ENCODE results near the gene SELENOS. TPM values are rescaled to one million over a fixed set of nuclear protein-coding genes. Genes with fewer than 3 reads are reported as not detected.

The SELENOS gene
- total RNA-seq, 2 donors from 2014 or later: 66.9 to 100 TPM

- DNase-seq (ENCODE audit: low spot score): no peak
- 85% methylated on average over 13 of the region's 13 CpGs for WGBS
- intact Hi-C loops (cut with DNase I): no loop called here
- Histone ChIP-seq H3K27ac (no peak overlapping the region), H3K27me3 (replicated peaks; ENCODE audit: insufficient read depth) (no peaks in the 10 kb centered on the region), H3K4me3 (no peak overlapping the region), H3K4me1 (replicated peaks) (no peaks in the 10 kb centered on the region), H3K36me3 (no peaks in the 10 kb centered on the region), H3K9me3 (no peaks in the 10 kb centered on the region)
- TF ChIP-seq POLR2AphosphoS5 (IDR thresholded peaks at IDR 0.05): no peak
- no peak for TF ChIP-seq CTCF (IDR thresholded peaks at IDR 0.05)
- TF ChIP-seq POLR2A (IDR thresholded peaks at IDR 0.05): no peak
These were observed 47.4 kb upstream of the SELENOS start for GRCh38 chr15:101324524-101325177.

GRCh38 chr15:101323793-101324523 is 46.7 kb upstream of the SELENOS start:
- Histone ChIP-seq H3K27ac (no peak overlapping the region), H3K9me3 (no peaks in the 10 kb centered on the region), H3K4me3 (no peak overlapping the region), H3K36me3 (no peaks in the 10 kb centered on the region), H3K27me3 (replicated peaks; ENCODE audit: insufficient read depth) (no peaks in the 10 kb centered on the region), H3K4me1 (replicated peaks) (no peaks in the 10 kb centered on the region)
- no peak for TF ChIP-seq CTCF (IDR thresholded peaks at IDR 0.05)
- no peak for TF ChIP-seq POLR2AphosphoS5 (IDR thresholded peaks at IDR 0.05)
- TF ChIP-seq POLR2A (IDR thresholded peaks at IDR 0.05): no peak
- intact Hi-C loops (cut with DNase I): no loop called here
- no peak for DNase-seq (ENCODE audit: low spot score)
- 91% methylated on average over 21 of the region's 21 CpGs for WGBS

GRCh38 chr15:101322854-101323477 is 45.7 kb upstream of the SELENOS start:
- TF ChIP-seq POLR2AphosphoS5 (IDR thresholded peaks at IDR 0.05) (no peak), CTCF (IDR thresholded peaks at IDR 0.05) (no peak), POLR2A (IDR thresholded peaks at IDR 0.05) (no peak)

GRCh38 chr15:101322016-101322695 is 44.9 kb upstream of the SELENOS start:
- WGBS: 87% methylated on average over 21 of the region's 21 CpGs
- DNase-seq (ENCODE audit: low spot score): no peak
- H3K9me3 ChIP-seq: no peaks in the 10 kb centered on the region
- no peaks in the 10 kb centered on the region for H3K36me3 ChIP-seq
- H3K27ac ChIP-seq: no peak overlapping the region
- intact Hi-C loops (cut with DNase I): no loop called here
- H3K27me3 ChIP-seq (replicated peaks; ENCODE audit: insufficient read depth): no peaks in the 10 kb centered on the region
- no peaks in the 10 kb centered on the region for H3K4me1 ChIP-seq (replicated peaks)
- no peak for TF ChIP-seq CTCF (IDR thresholded peaks at IDR 0.05)
- no peak for TF ChIP-seq POLR2A (IDR thresholded peaks at IDR 0.05)
- no peak for TF ChIP-seq POLR2AphosphoS5 (IDR thresholded peaks at IDR 0.05)
- H3K4me3 ChIP-seq: no peak overlapping the region

More at GRCh38 chr15:101322854-101323477, 45.7 kb upstream of the SELENOS start:
- no peak overlapping the region for H3K4me3 ChIP-seq
- H3K4me1 ChIP-seq (replicated peaks): no peaks in the 10 kb centered on the region
- H3K27me3 ChIP-seq (replicated peaks; ENCODE audit: insufficient read depth): no peaks in the 10 kb centered on the region
- WGBS: 89% methylated on average over 17 of the region's 17 CpGs
- no peaks in the 10 kb centered on the region for H3K9me3 ChIP-seq
- H3K27ac ChIP-seq: no peak overlapping the region
- no peaks in the 10 kb centered on the region for H3K36me3 ChIP-seq
- intact Hi-C loops (cut with DNase I): no loop called here
- no peak for DNase-seq (ENCODE audit: low spot score)
